ENCODE measurements around the gene KLHDC7B. TPM values are rescaled to one million over a fixed set of nuclear protein-coding genes. Genes with fewer than 3 reads are reported as not detected.
A peak's percentile ranks its signal among the peaks of the same experiment; 100 is the strongest.

KLHDC7B gene
- total and polyA plus RNA-seq, 2 of the 13 experiments (the other 11 are each of a cell fraction or from before 2014, with no cell fraction given) = 0.11 TPM; not detected in 1

GRCh38 chr22:50599816-50600455 is 54.2 kb downstream of the KLHDC7B start (continued):
- TF ChIP-seq DR1 (CRISPR knock-in tag; IDR thresholded peaks at IDR 0.05) (peak; percentile 77; the same call in 1 of the 2 replicates), TEF (CRISPR knock-in tag; IDR thresholded peaks at IDR 0.05) (peak; percentile 99), ZNF280D (CRISPR knock-in tag; IDR thresholded peaks at IDR 0.05) (peak; percentile 98), SATB2 (CRISPR knock-in tag; IDR thresholded peaks at IDR 0.05) (peak; percentile 99), ZNF367 (CRISPR knock-in tag; IDR thresholded peaks at IDR 0.05; ENCODE audit: borderline replicate concordance) (peak; percentile 99; the same call in 1 of the 2 replicates), ZNF142 (CRISPR knock-in tag; IDR thresholded peaks at IDR 0.05) (peak; percentile 96), CSRNP2 (CRISPR knock-in tag; conservative IDR thresholded peaks at IDR 0.05; ENCODE audit: low read depth) (peak; percentile 96), RBM39 (IDR thresholded peaks at IDR 0.05; ENCODE audit: low read depth, low read length, poor library complexity, severe bottlenecking) (no peak), CCAR2 (optimal IDR thresholded peaks at IDR 0.05; ENCODE audit: low read depth, low read length) (no peak), YY1 (IDR thresholded peaks at IDR 0.05; ENCODE audit: insufficient read depth, insufficient replicate concordance, low read depth, low read length) (peak; percentile 46), HBP1 (CRISPR knock-in tag; IDR thresholded peaks at IDR 0.05; ENCODE audit: low read depth) (peak; percentile 100), ZBTB46 (CRISPR knock-in tag; IDR thresholded peaks at IDR 0.05; ENCODE audit: borderline replicate concordance) (no peak)
